GOT3 (cell line): ENCODE measurements around the gene R3HDM4.
"Not testable (repeated sequence)": the region's sequence is repeated elsewhere in the genome, so short reads cannot be mapped to it uniquely, and the experiment has no call there.

Experiments used
- DNase-seq: peaks from one replicate; lab custom pipeline; 2025; ENCODE audit warnings: mixed read lengths; lab: John Stamatoyannopoulos, UW

Gene R3HDM4

DNA sequence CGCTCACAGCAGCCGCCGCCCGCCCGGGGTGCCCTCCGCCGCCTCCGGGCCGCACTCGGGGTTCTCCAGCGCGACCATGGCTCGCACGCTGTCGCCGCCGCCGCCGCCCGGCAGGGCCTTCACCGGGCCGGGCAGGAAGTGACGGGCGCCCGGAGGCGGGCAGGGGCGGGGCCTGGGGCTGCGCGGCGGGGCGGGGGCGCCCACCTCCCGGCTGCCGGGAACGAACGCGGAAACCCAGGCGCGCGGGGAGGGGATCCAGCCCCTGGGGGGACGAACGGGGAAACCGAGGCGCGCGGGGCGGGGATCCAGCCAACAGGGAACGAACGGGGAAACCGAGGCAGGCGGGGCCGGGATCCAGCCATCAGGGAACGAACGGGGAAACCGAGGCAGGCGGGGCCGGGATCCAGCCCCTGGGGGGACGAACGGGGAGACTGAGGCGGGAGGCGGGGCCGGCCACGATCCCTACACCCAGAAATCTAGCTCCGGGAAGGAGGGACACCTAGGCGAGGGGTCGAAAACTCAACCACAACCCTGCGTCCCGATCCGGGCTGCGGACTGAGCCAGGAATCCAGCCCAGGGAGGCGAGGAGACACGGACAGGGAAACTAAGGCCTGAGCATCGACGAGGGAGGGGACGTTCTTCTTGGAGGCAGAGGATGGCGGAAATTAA is at the start of gene R3HDM4:
R3HDM4 (minus strand) TSS at position 140 of the 669 bp plus-strand sequence; CDS start at position 78, 62 bp downstream.
- peak; percentile 20 for DNase-seq

DNA sequence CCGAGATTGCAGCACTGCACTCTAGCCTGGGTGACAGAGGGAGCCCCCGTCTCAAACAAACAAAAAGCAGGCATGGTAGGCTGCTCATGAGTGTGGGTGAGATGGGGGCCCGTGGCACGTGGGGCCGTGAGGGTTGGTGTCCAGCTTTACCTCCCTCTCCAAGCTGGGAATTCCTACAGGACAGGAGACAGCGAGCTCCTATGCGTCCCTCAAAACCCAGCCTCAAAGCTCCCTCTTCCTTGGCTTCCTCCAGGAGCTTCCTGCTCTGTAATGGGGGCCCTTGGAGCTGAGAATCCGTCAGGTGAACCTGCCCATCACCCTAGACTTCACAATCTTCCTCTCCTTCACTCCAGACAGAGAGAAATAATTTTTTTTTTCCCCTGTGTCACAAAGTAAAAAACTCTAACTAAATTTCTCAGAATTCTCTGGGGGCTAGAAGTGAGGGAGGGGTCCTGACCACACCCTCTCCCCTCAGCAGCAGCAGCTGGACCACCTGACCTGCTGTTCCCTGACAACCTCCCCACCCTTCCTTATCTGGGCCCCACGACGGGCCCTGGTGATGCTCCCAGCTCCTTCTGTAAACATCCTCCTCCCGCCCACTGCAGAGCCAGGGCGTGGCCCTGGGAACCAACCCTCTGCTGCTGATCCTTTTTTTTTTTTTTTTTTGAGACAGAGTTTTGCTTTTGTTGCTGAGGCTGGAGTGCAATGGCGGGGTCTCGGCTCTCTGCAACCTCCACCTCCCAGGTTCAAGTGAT is 49.0 kb upstream of the R3HDM4 start:
- no peak for DNase-seq

DNA sequence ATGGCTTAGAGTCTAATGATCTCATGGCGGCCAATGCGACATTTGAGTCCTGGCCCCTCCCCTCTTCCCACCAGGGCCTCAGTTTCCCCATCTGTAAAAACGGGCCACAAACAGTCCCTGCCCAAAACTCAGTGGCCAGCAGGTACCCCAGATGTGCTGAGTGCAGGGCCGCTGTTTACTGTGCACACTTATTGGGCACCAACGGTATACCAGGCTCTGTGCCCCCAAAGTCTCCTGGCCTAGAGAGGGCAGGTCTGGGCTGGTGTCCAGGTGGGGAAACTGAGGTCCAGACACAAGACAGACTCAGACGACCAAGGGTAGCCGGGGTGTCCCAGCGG is 47.6 kb upstream of the R3HDM4 start:
- no peak for DNase-seq

- DNase-seq, result no peak
Measured at GRCh38 chr19:960020-960419, 47.0 kb upstream of the R3HDM4 start.

DNA sequence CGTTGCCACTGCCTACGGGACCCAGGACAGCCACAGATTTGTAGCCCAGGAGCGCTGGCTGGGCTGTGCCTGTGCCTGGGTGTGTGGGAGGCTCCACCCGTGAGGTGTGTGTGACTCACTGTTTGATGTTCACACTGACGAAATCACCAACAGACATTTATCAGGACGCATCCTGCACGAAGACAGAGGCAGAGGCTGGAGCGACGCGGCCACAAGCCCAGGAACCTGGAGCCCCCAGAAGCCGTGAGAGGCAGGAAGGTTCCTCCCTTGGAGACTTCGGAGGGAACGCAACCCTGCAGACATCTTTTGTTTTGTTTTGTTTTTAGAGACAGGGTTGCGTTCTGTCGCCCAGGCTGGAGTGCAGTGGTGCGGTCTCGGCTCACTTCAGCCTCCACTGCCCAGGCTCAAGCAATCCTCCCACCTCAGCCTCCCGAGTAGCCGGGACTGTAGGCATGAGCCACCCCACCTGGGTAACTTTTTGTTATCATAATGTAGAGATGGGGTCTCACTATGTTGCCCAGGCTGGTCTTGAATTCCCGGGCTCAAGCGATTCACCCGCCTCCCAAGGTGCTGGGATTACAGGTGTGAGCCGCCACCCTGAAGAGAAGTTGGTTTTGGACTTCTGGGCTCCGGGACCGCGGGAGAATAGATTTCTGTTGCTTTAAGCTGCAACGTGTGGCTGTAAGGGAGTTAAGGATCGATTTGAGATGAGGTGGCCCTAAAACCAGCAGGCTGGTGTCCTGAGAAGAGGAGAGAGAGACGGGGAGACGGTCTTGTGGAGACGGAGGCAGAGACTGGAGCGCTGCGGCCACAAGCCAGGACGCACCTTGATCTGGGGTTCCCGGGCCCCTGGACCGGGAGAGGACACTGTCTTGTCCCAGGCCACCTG is 46.2 kb upstream of the R3HDM4 start:
- DNase-seq, result no peak

DNA sequence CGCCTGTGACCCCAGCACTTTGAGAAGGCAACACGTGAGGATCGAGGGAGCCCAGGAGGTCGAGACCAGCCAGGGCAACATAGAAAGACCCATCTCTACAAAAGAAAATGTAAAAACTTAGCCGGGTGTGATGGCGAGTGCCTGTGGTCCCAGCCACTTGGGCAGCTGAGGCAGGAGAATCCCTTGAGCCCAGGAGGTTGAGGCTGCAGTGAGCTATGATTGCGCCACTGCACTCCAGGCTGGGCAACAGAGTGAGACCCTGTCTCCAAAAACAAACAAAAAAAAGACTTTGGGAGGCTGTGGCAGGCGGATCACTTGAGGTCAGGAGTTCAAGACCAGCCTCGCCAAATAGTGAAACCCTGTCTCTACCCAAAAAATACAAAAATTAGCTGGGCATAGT is 44.6 kb upstream of the R3HDM4 start:
- not testable (repeated sequence) for DNase-seq

DNA sequence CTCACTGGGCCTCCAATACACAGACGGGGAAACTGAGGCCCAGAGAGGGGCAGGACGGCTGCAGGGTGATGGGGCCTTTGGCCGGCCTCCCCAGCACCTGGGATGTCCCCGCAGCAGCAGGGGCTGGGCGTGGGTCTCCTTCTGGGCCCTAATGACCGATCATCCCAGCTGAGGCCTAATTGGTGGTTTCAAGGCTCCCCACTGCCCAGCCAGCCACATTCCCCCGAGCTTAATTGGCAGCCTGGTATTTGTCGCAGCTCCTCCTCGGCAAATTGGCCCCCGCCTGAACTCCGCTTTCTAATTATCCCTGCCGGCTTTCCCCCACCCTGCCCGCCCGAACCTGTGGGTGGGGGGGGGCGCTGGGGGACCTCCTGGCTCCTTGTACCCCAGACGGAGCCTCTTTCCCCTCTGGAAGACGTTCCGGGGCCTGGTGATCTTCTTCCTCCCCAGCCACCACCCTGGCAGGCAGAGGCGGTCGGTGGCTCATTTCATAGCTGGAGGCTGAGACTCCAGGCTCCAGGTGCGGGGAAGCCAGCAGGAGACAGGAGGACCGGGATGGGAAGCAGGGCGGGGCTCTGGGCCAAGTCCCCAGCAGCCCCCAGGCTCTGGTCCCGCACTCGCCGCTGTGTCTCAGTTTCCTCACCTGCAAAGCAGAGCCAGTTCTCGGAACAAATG is 43.9 kb upstream of the R3HDM4 start:
- no peak for DNase-seq

GRCh38 chr19:955803-956765 is 43.1 kb upstream of the R3HDM4 start:
- DNase-seq, result no peak

DNA sequence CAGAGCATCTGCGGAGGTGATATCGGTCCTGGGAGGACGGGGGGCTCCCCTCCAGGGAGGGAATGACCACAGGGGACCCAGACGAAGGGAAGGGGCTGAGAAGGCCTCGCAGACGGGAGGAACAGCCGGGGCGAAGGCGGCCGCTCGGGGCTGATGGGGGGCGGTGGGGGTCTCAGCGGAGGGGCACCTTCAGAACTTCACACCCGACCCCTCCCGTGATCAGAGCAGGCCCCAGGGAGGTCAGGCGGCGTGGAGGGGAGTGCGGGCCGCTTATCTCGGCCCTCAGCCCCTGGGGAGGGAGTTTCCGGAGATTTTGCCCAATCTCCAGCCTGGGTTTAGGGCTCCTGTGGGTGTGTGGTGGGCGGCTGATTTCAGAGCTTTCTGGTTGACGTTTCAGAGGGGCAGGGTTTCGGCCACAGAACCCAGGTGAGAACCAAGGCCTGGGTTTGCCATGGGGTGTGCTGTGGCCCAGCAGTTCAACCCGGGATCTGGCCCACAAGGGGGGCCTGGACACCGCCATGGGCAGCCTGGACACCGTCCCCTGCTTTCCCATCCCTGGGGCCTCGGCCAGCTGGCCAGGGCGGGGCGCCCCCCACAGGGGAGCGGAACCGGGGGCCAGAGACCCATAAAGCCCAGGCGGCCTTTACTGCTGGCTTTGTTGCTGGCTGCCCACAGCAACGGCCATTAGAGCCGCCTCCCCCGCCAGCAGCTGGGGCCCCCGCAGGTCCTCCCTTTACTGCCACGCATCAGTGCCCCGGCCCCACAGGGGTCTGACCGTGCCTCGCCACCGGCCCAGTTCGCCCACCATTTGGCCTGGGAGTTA is 41.9 kb upstream of the R3HDM4 start:
- DNase-seq, result no peak

DNA sequence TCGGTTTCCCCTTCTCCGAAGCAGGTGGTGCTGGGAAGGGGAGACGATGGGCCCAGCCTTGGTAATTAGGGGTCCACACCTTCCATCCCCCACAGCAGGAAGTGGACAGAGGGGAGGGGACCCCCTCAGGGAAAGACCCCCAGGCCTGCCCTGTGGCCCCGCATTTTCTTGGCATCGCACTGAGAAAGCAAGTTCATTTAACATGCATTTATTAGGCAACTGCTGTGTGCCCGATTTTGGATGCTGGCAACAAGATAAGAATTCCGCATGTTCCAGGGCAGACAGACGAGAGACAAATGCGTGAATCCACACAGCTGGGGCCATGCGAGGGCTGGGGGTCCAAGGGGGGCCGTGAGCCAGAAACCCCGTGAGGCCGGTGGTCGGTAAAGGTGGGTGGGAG is 41.3 kb upstream of the R3HDM4 start:
- no peak for DNase-seq

GRCh38 chr19:953445-954271 is 40.6 kb upstream of the R3HDM4 start:
- no peak for DNase-seq

- no peak for DNase-seq
Measured at GRCh38 chr19:952680-953444, 39.8 kb upstream of the R3HDM4 start.

GRCh38 chr19:952049-952679 is 39.1 kb upstream of the R3HDM4 start:
- no peak for DNase-seq

- no peak for DNase-seq
Measured at GRCh38 chr19:950352-951066, 37.5 kb upstream of the R3HDM4 start.

DNA sequence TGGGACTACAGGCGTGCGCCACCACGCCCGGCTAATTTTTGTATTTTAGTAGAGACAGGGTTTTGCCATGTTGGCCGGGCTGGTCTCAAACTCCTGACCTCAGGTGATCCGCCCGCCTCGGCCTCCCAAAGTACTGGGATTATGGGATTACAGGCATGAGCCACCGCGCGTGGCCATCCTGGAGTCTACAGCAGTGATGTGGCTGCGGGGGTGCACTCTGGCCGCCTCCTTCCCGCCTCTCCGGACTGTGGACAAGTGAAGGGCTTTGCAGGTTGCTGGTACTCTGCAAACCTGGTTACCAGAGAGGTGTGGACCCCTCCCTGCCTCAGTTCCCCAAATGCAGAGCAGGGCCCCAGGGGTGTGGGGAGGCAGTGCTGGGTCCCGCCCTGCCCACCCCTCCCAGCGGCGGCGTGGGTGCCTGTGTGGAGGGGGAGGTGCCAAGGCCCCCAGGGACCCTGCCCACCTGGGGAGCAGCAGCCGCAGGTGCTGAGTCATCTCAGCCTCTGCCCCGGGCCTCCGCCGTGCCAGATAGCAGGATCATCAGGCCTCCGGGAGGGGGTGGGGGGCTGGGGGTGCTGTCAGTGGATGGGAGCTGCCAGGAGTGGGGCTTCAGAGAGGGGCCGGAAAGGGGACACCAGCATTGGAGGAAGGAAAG is 36.0 kb upstream of the R3HDM4 start:
- DNase-seq, result no peak

DNA sequence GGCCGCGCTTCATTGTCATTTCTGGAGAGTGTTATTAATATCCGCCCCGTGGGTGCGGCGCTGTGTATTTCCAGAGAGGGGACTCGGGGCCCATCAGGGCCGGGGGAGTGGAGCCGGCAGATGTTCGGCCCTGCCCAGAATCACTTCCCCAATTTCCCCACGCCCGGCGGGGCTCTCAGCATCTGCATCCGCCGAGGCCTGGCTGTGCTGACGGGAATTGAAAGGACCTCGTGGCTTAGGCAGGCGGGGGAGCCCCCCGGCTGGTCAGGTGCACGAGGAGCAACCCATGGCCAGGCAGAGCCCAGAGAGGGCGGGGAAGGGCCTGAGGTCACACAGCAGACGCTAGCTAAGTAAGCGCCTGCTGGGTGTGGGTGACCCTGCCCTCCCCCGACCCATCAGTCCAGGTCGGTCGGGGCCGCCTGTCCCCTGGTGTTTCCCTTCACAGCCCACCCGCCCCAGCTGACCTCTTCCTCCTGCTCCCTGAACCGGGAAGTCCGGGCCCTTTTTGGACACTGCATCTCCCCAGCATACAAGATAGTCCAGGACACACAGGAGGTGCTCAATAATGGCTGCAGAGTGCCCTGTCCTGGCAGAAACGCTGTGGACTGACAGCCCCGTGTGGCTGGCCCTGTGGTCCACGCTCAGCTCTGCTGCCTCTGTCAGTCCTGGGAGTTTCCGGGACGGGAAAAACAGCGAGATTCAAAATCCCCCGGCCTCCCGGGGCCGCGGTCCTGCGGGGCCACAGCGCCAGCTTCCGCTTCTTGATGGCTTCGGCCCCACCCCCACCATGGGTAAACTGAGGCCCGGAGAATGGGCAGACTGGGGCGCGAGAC is 34.9 kb upstream of the R3HDM4 start:
- DNase-seq, result no peak
